SU-DHL-6 (cell line): Measurements from ENCODE around the gene CSNK1A1.

ENCODE experiments used
- H2AFZ ChIP-seq: fragments of 200-600 bp; sonication (generic); 2 replicates; pipeline ENCODE4 v1.6.1; 2014; ENCODE audit warnings: low read depth, mild to moderate bottlenecking, moderate library complexity, mixed read lengths, antibody characterized with exemption, low read length; ENCODE audit not compliant: severe bottlenecking
- H3F3A ChIP-seq: fragments of 200-600 bp; shearing (Covaris generic); 2 replicates; pipeline ENCODE4 v1.6.0; 2016; ENCODE audit warnings: antibody characterized with exemption, mild to moderate bottlenecking; ENCODE audit not compliant: insufficient read depth
- H3K27ac ChIP-seq: fragments of 200-600 bp; sonication (generic); 2 replicates; pipeline ENCODE4 v1.5.1; 2016; ENCODE audit warnings: low read depth, mild to moderate bottlenecking, low read length, moderate library complexity, mixed read lengths
- H3K27me3 ChIP-seq: fragments of 200-600 bp; sonication (generic), shearing (Covaris generic); 2 replicates; pipeline ENCODE4 v1.6.0; 2014; ENCODE audit warnings: mild to moderate bottlenecking, low read length
- H3K36me3 ChIP-seq: fragments of 200-600 bp; sonication (generic); 2 replicates; pipeline ENCODE4 v1.6.1; 2014; ENCODE audit warnings: mild to moderate bottlenecking, low read length, mixed read lengths
- H3K4me2 ChIP-seq: fragments of 300-600, 200-600 bp; shearing (Covaris generic), sonication (generic); 2 replicates; pipeline ENCODE4 v1.6.0; 2014; ENCODE audit warnings: low read length, low read depth, mild to moderate bottlenecking; ENCODE audit not compliant: poor library complexity, severe bottlenecking
- H3K4me3 ChIP-seq: fragments of 200-600 bp; sonication (generic); 2 replicates; pipeline ENCODE4 v1.5.1; 2014; ENCODE audit warnings: antibody characterized with exemption, low read length, mild to moderate bottlenecking, mixed read lengths; ENCODE audit not compliant: insufficient read depth, poor library complexity, severe bottlenecking
- H3K79me2 ChIP-seq: fragments of 200-600 bp; sonication (generic); 2 replicates; pipeline ENCODE4 v1.6.1; 2014; ENCODE audit warnings: mild to moderate bottlenecking, low read length, moderate library complexity; ENCODE audit not compliant: insufficient read depth
- H3K9ac ChIP-seq: fragments of 200-600 bp; sonication (generic); 2 replicates; pipeline ENCODE4 v1.7.0; 2014; ENCODE audit warnings: mild to moderate bottlenecking, low read length
- H3K9me2 ChIP-seq: fragments of 200-600 bp; sonication (generic); replicated peaks from 2 replicates; pipeline ENCODE4 v1.6.1; 2014; ENCODE audit warnings: low read length; ENCODE audit not compliant: insufficient read depth
- H3K9me3 ChIP-seq: fragments of 200-600 bp; sonication (generic); 2 replicates; pipeline ENCODE4 v1.6.1; 2014; ENCODE audit warnings: low read length, mixed read lengths; ENCODE audit not compliant: insufficient read depth
- H4K20me1 ChIP-seq: fragments of 200-600 bp; sonication (generic); 2 replicates; pipeline ENCODE4 v1.6.1; 2014; ENCODE audit warnings: low read depth, mild to moderate bottlenecking, antibody characterized with exemption, low read length, moderate library complexity, mixed read lengths
- EZH2phosphoT487 ChIP-seq: fragments of 200-600 bp; sonication (generic), shearing (Covaris generic); conservative IDR thresholded peaks from 2 replicates; pipeline ENCODE4 v1.6.1; 2018; ENCODE audit warnings: mild to moderate bottlenecking, antibody characterized with exemption, low read length, moderate library complexity, mixed read lengths
- TF ChIP-seq, protein P1 (sequence below): fragments of 200-600 bp; sonication (generic); IDR thresholded peaks from one replicate; pipeline ENCODE4 v1.5.1; 2017; ENCODE audit warnings: antibody characterized with exemption, mild to moderate bottlenecking, low read length, moderate library complexity; ENCODE audit not compliant: insufficient read depth, poor library complexity, severe bottlenecking

The CSNK1A1 gene

DNA sequence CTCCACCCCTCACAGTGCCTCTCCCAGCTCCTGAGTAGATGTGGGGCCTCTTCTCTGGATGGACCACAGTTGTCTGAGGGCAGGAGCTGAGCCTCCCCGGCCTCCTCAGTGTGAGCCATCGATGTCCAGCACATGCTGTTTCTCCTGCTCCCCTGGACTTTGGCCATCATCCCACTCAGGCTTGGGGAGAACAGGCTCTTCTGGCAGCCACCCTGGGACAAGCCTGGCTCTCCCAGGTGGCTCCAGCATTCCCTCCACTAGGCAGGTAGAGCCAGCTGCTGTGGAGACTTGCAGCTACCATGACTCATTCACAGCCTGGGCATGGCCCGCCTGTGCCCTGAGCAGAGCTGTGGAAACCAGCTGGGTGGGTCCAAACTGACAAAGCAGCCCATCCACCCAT lies 77.0 kb downstream of the CSNK1A1 start:
- TF ChIP-seq EZH2phosphoT487 = no peak
- TF ChIP-seq, protein P1, sequence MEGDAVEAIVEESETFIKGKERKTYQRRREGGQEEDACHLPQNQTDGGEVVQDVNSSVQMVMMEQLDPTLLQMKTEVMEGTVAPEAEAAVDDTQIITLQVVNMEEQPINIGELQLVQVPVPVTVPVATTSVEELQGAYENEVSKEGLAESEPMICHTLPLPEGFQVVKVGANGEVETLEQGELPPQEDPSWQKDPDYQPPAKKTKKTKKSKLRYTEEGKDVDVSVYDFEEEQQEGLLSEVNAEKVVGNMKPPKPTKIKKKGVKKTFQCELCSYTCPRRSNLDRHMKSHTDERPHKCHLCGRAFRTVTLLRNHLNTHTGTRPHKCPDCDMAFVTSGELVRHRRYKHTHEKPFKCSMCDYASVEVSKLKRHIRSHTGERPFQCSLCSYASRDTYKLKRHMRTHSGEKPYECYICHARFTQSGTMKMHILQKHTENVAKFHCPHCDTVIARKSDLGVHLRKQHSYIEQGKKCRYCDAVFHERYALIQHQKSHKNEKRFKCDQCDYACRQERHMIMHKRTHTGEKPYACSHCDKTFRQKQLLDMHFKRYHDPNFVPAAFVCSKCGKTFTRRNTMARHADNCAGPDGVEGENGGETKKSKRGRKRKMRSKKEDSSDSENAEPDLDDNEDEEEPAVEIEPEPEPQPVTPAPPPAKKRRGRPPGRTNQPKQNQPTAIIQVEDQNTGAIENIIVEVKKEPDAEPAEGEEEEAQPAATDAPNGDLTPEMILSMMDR = no peak

DNA sequence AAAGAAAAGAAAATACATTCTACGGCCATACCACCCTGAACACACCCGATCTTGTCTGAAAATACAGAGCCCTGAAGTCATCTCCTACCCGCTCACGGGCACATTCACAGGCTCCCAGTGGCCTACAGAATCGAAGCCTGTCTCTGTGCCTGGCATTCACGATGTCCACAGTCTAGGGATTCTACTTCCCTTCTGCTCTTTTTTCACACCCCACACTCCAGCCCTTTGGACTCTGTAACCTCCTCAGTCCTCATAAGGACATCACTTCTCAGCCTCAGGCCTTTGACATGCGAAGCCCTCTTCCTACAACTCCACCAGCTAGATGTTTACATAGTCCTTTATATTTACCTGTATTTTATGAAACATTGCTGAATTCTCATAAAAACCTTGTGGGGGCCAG lies 77.8 kb downstream of the CSNK1A1 start:
- Histone ChIP-seq H3K9ac (no peak overlapping the region), H3K9me3 (no peaks in the 10 kb centered on the region), H2AFZ (no peak overlapping the region), H3K9me2 (no peaks in the 10 kb centered on the region), H3K4me2 (no peak overlapping the region), H4K20me1 (no peaks in the 10 kb centered on the region), H3F3A (no peaks in the 10 kb centered on the region), H3K27me3 (no peaks in the 10 kb centered on the region), H3K79me2 (no peaks in the 10 kb centered on the region), H3K36me3 (no peaks in the 10 kb centered on the region), H3K27ac (no peak overlapping the region), H3K4me3 (no peak overlapping the region)
- TF ChIP-seq, protein P1 = no peak
- TF ChIP-seq EZH2phosphoT487 = no peak

More for the DNA sequence above, 77.0 kb downstream of the CSNK1A1 start:
- no peak overlapping the region for H2AFZ ChIP-seq
- H3F3A ChIP-seq = no peaks in the 10 kb centered on the region
- no peaks in the 10 kb centered on the region for H3K79me2 ChIP-seq
- no peak overlapping the region for H3K4me3 ChIP-seq
- no peaks in the 10 kb centered on the region for H3K9me2 ChIP-seq
- H3K4me2 ChIP-seq = no peak overlapping the region
- H3K36me3 ChIP-seq = no peaks in the 10 kb centered on the region
- H3K27me3 ChIP-seq = no peaks in the 10 kb centered on the region
- H3K27ac ChIP-seq = no peak overlapping the region
- H3K9ac ChIP-seq = no peak overlapping the region
- H4K20me1 ChIP-seq = no peaks in the 10 kb centered on the region
- no peaks in the 10 kb centered on the region for H3K9me3 ChIP-seq

DNA sequence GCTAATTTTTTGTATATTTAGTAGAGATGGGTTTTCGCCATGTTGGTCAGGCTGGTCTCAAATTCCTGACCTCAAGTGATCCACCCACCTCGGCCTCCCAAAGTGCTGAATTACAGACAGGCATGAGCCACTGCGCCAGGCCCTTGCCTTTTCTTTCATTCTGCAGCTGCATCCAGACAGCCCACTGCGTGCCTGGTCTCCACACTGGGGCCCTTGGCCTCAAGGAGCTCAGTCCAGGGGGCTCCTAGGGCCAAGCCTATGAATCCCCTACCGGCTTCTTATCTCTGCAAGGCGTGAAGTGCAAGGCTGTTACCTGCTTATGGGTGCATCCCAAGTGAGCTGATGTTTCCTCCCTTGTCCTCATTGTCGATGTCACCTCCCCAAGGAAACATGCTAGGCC lies 78.8 kb downstream of the CSNK1A1 start:
- Histone ChIP-seq H3K4me3 (no peak overlapping the region), H3K9me2 (no peaks in the 10 kb centered on the region), H3F3A (no peaks in the 10 kb centered on the region), H3K79me2 (no peaks in the 10 kb centered on the region), H3K4me2 (no peak overlapping the region), H4K20me1 (no peaks in the 10 kb centered on the region), H3K36me3 (no peaks in the 10 kb centered on the region), H3K27ac (no peak overlapping the region), H3K27me3 (no peaks in the 10 kb centered on the region), H2AFZ (no peak overlapping the region), H3K9me3 (no peaks in the 10 kb centered on the region), H3K9ac (no peak overlapping the region)
- no peak for TF ChIP-seq EZH2phosphoT487
- TF ChIP-seq, protein P1 = no peak
